HG03066 (cell line): Measurements from ENCODE around the gene APP.

Source experiments
- ATAC-seq: cut with Tn5 transposase; IDR thresholded peaks from one replicate; pipeline ENCODE4 v1.9.1; 2021; ENCODE audit warnings: low read depth; ENCODE audit not compliant: unreplicated experiment

Gene APP

GRCh38 chr21:25987531-25987930 is 183.0 kb downstream of the APP start:
- ATAC-seq = no peak

- ATAC-seq = no peak
These were observed 183.6 kb downstream of the APP start for GRCh38 chr21:25986928-25987327.

GRCh38 chr21:25985990-25986389 is 184.6 kb downstream of the APP start:
- ATAC-seq = no peak

- ATAC-seq = no peak
These were observed 186.0 kb downstream of the APP start for GRCh38 chr21:25984538-25984937.

GRCh38 chr21:25983745-25984144 is 186.8 kb downstream of the APP start:
- no peak for ATAC-seq

GRCh38 chr21:25980710-25981109 is 189.9 kb downstream of the APP start:
- ATAC-seq = no peak

- ATAC-seq = no peak
These were observed 190.5 kb downstream of the APP start for GRCh38 chr21:25979845-25980616.

GRCh38 chr21:25977068-25977611 is 193.4 kb downstream of the APP start:
- ATAC-seq = no peak

- no peak for ATAC-seq
These were observed 195.6 kb downstream of the APP start for GRCh38 chr21:25974964-25975363.

GRCh38 chr21:25970254-25970930 is 200.2 kb downstream of the APP start:
- ATAC-seq = no peak

- ATAC-seq = peak; percentile 38
These were observed 202.6 kb downstream of the APP start for GRCh38 chr21:25967901-25968438.

- peak; percentile 99 for ATAC-seq
These were observed 203.2 kb downstream of the APP start for GRCh38 chr21:25967181-25967900.

- ATAC-seq = no peak
These were observed 204.4 kb downstream of the APP start for GRCh38 chr21:25965951-25966707.

GRCh38 chr21:25964926-25965325 is 205.6 kb downstream of the APP start:
- ATAC-seq = no peak

GRCh38 chr21:25964015-25964414 is 206.6 kb downstream of the APP start:
- no peak for ATAC-seq

GRCh38 chr21:25963181-25963580 is 207.4 kb downstream of the APP start:
- ATAC-seq = no peak

GRCh38 chr21:25961042-25961441 is 209.5 kb downstream of the APP start:
- no peak for ATAC-seq

GRCh38 chr21:25960402-25960801 is 210.2 kb downstream of the APP start:
- ATAC-seq = no peak

GRCh38 chr21:25959799-25960198 is 210.8 kb downstream of the APP start:
- ATAC-seq = no peak

- ATAC-seq = no peak
These were observed 213.4 kb downstream of the APP start for GRCh38 chr21:25956993-25957714.
